GM18499 (cell line): ENCODE results near the gene TDRD7.
A peak's percentile ranks its signal among the peaks of the same experiment; 100 is the strongest.
"Not testable (repeated sequence)": the region's sequence is repeated elsewhere in the genome, so short reads cannot be mapped to it uniquely, and the experiment has no call there.

ENCODE experiments used
- ATAC-seq: cut with Tn5 transposase; IDR thresholded peaks from one replicate; pipeline ENCODE4 v1.9.1; 2021; ENCODE audit warnings: moderate number of reproducible peaks; ENCODE audit not compliant: insufficient read depth, unreplicated experiment

Gene TDRD7

GRCh38 chr9:97425336-97425972 lies 13.6 kb downstream of the TDRD7 start:
- no peak for ATAC-seq

- no peak for ATAC-seq
These were observed 14.1 kb downstream of the TDRD7 start for GRCh38 chr9:97425973-97426336.

- no peak for ATAC-seq
These were observed 16.0 kb downstream of the TDRD7 start for GRCh38 chr9:97427885-97428284.

GRCh38 chr9:97430316-97431043 lies 18.6 kb downstream of the TDRD7 start:
- no peak for ATAC-seq

GRCh38 chr9:97431044-97431441 lies 19.1 kb downstream of the TDRD7 start:
- ATAC-seq: no peak

- no peak for ATAC-seq
These were observed 19.8 kb downstream of the TDRD7 start for GRCh38 chr9:97431549-97432143.

- ATAC-seq: no peak
These were observed 25.2 kb downstream of the TDRD7 start for GRCh38 chr9:97437051-97437600.

GRCh38 chr9:97438257-97438656 lies 26.4 kb downstream of the TDRD7 start:
- no peak for ATAC-seq

GRCh38 chr9:97438666-97439065 lies 26.8 kb downstream of the TDRD7 start:
- no peak for ATAC-seq

- no peak for ATAC-seq
These were observed 28.3 kb downstream of the TDRD7 start for GRCh38 chr9:97440160-97440559.

GRCh38 chr9:97441729-97442128 lies 29.8 kb downstream of the TDRD7 start:
- no peak for ATAC-seq

GRCh38 chr9:97445119-97445701 lies 33.3 kb downstream of the TDRD7 start:
- no peak for ATAC-seq

- no peak for ATAC-seq
These were observed 35.1 kb downstream of the TDRD7 start for GRCh38 chr9:97447001-97447400.

GRCh38 chr9:97453573-97453972 lies 41.7 kb downstream of the TDRD7 start:
- not testable (repeated sequence) for ATAC-seq

- not testable (repeated sequence) for ATAC-seq
These were observed 44.9 kb downstream of the TDRD7 start for GRCh38 chr9:97456841-97457240.

- ATAC-seq: no peak
These were observed 47.4 kb downstream of the TDRD7 start for GRCh38 chr9:97459326-97459725.

GRCh38 chr9:97462159-97462558 lies 50.3 kb downstream of the TDRD7 start:
- ATAC-seq: no peak

GRCh38 chr9:97462914-97463313 lies 51.0 kb downstream of the TDRD7 start:
- ATAC-seq: no peak

GRCh38 chr9:97468658-97469448 lies 57.0 kb downstream of the TDRD7 start:
- peak; percentile 45 for ATAC-seq

GRCh38 chr9:97470076-97470475 lies 58.2 kb downstream of the TDRD7 start:
- ATAC-seq: no peak
